Gastrocnemius medialis (tissue), 4 donors: ENCODE results near the gene CHST9.

ENCODE experiments used
- CTCF ChIP-seq, 5 experiments: fragments of 450-650 bp in 3 of 5; fragments of 200-600 bp in 2 of 5; sonication (generic) in 2 of 5; IDR thresholded peaks in 4 of 5; conservative IDR thresholded peaks in 1 of 5; 1 replicate in 4 of 5; 2 replicates in 1 of 5; pipeline ENCODE4 v1.5.1; 2016 to 2019; ENCODE audit warnings: antibody characterized with exemption in 5 of 5, mild to moderate bottlenecking in 3 of 5, moderate library complexity in 3 of 5
- POLR2A ChIP-seq, 2 donors: fragments of 450-650 bp; IDR thresholded peaks; one replicate each; pipeline ENCODE4 v1.6.1; 2017; ENCODE audit warnings: antibody characterized with exemption in 2 of 2, mild to moderate bottlenecking in 2 of 2, moderate library complexity in 2 of 2

GRCh38 chr18:26943906-26944305 lies 241.2 kb downstream of the CHST9 start:
- no peak for TF ChIP-seq CTCF (IDR thresholded peaks at IDR 0.05 in 4 of 5, conservative IDR thresholded peaks at IDR 0.05 in 1 of 5)
- TF ChIP-seq POLR2A (IDR thresholded peaks at IDR 0.05), result no peak
